Activated gamma-delta T cell treated with anti-CD3 and anti-CD28 coated beads, Interleukin-2, amount 50 U/mL, for 16 hours (primary cell): ENCODE results near the gene EPAS1.

ENCODE experiments used
- DNase-seq: peaks from one replicate; pipeline ENCODE4 v3.0.0-alpha.2; 2020; ENCODE audit warnings: low read depth

The EPAS1 gene

DNA sequence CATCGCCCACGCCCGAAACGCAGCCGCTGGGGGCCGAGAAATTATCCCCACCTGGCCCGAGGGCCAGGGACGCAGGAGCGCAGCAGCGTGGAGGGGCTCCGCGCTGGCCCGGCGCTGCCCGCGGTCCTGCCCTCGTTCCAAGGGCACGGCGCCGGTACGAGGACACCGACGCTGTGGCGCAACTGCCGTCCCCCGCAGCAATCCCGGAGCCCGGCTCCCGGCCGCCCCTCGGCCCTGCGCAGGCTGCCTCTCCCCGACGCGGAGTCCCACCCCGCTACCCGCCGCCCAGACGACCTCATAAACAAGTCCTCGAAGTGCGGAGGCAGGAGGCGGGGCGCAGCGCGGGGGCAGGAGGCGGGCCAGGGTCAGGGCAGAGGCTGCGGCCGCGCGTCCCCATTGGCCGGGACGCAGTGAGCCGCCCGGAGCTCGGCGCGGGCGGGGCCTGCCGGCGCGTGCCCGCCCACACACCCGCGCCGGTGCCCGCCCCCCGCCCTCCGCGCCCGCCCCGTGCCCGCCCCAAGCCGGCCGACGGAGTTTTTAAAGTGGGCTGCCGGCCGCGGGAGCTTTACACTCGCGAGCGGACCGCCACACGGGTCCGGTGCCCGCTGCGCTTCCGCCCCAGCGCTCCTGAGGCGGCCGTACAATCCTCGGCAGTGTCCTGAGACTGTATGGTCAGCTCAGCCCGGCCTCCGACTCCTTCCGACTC, at the start of gene EPAS1:
EPAS1 (plus strand) TSS at position 568 of the 706 bp plus-strand sequence. CDS start 505 bp downstream, outside the sequence.
- DNase-seq, result peak; percentile 70

GRCh38 chr2:46248171-46248570, 49.0 kb upstream of the EPAS1 start:
- DNase-seq, result no peak

GRCh38 chr2:46249654-46250053, 47.6 kb upstream of the EPAS1 start:
- DNase-seq, result no peak

DNA sequence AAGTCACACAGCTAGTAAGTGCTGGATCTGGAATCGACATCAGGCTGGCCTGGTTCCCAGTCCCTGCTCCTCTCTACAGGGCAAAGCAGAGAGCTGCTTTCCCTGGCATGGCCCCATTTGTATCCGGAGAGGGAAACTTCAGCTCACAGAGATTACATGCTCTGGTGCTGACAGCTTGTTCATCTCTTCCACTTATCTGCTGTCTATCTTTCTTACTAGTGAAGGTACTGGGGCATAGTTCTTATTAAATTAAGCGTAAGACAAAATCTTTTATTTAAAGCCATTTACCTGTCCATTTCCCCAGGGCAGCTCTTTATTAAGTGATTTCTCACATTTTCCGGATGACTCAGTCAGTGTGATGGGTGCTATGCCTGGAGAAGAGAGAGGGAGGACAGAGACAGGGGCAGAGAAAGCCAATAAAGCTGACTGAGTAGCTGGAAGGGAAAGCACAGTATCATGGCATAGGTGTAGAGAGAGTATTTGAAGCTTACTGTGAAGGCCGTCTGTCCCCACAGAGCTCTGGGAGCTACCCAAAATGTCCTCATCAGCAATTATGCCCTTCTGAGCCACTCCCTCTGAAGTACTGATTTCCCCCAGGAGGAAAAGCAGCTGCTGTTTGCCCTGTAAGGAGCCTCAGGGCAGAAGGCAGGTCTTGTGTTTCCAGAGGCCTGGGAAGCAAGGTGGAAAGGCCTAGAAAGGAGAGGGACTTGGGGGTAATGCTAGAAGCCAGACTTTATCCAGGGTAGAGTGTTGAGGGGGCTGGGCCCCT, 44.1 kb upstream of the EPAS1 start:
- DNase-seq, result no peak

- DNase-seq, result no peak
These were observed 42.7 kb upstream of the EPAS1 start for GRCh38 chr2:46254474-46254873.

DNA sequence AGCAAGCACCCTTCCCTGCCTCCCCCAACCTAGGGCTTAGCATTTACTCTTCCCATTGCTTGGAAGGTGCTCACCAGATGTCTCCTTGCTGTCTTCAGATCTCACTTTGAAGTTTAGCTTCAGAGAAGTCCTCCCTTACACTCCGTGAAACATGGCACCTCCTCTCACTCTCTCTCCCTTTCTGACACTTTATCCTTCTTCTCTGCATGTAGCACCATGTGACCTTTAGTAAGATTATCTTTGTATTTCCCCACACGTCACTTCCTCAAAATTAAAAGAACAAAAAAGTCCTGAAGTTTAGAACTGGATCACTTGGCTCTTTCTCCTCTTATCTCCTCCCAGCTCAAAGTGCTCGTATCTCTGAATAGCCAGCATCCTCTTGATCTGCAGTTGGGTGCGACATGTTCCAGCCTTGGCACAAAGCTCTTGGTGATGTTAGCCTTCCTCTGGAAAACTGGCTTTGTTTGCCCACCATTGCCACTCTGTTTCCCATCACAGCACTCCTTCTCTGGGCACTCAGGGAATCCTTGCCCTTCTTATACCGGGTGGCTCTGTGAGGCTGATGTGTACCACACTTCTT, 40.6 kb upstream of the EPAS1 start:
- no peak for DNase-seq

DNA sequence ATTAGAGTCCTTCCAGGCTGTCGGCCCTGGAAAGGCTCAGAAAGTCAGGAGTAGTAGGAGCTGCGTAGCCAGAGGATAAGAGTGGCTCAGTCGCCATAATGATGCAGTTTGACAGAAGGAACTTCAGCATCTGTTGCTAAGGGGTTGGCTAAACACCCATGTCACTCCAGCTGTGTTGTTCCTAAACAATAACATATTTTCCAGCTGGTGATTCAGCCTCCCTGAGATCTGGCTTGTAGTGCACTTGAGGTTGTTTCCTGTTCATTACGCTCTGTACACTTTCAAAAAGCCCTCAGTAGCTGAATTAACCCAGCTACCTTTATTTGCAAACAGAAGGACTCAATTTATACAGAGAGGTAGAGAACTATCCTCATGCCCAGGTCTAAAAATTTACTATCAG, 39.7 kb upstream of the EPAS1 start:
- DNase-seq, result no peak

DNA sequence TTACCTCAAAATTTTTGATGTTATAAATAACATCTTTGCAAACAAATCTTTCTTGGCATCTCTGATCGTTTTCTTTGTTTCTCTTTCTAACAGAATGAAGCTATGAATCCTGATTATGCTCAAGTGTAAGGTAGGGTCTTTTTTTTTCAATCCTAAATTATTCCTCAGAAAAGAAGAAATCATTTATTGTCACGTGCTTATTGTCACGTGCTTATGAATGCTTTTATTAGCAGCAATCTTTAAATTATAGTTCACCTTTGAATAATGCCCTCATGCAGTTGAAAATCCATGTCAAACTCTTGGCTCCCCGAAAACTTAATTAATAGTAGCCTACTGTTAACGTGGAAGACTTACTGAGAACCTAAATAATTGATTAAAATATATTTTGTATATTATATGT, 39.2 kb upstream of the EPAS1 start:
- no peak for DNase-seq

- no peak for DNase-seq
These were observed 38.0 kb upstream of the EPAS1 start for GRCh38 chr2:46258937-46259776.

DNA sequence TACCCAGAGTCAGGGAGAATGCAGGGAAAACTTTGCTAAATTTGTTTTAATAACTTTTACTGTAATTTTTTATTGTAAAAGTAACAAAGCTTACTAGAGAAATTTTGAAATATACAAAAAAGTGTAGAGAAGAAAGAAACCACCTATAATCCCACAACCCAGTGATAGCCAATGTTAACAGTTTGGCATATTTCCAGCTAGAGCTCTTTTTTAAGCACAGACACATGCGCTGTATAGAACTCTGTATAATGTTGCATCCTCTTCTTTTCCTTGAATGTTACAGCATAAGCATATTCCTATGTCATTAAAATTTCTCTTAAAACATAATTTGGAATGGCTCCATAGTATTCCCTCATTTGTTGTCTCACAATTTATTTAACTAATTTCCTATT, 37.4 kb upstream of the EPAS1 start:
- no peak for DNase-seq

DNA sequence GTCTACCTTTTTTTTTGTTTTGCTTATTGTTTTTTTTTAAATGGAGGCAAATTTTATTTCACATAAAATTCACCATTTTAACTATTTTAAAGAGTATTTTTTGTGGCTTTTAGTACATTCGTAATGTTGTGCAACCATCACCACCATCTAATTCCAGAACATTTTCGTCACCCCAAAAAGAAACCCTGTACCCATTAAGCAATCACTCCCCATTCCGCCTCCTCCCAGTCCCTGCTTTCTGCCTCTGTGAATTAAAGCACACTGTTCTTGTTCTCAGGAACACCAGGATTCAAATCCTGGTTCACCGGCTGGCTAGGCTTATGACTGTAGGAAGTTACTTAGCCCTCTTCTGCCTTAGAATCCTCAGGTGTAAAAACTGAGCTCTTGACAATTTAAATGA, 36.9 kb upstream of the EPAS1 start:
- no peak for DNase-seq

GRCh38 chr2:46262248-46262938, 34.8 kb upstream of the EPAS1 start:
- DNase-seq, result no peak

DNA sequence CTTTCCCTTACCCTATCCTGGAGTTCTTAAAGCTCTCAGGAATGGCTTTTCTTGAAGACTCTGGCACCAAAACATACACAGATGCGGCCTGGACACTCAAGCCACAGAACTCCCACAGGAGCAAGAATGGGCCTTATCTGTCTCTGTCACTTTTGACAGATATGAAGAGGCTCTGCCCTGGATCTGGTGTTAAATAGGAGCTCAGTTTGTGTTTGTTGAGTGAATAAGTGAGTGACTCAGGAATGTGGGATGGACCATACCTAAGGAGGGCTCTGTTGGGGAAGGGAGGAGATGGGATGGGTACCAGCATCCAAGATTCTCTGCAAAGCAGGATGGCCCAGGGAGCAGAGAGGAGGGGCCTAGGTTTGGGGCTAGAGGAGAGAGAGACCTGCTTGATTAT, 33.9 kb upstream of the EPAS1 start:
- no peak for DNase-seq

GRCh38 chr2:46264447-46264846, 32.8 kb upstream of the EPAS1 start:
- no peak for DNase-seq

DNA sequence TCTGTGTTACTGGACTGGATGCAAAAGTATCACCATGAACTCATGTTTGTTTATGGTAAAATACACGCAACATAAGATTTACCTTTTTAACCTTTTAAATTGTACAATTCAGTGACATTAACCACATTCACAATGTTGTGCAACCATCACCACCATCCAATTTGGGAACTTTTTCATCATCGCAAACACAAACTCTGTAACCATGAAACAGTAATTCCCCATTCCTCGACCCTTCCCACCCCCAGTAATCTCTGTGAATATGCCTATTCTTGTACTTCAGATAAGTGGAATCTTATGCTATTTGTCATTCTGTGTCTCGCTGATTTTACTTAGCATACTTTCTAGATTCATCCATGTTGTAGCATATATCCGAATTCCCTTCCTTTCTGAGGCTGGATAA, 31.1 kb upstream of the EPAS1 start:
- DNase-seq, result no peak

GRCh38 chr2:46267616-46268015, 29.6 kb upstream of the EPAS1 start:
- no peak for DNase-seq

GRCh38 chr2:46268196-46268595, 29.0 kb upstream of the EPAS1 start:
- no peak for DNase-seq

DNA sequence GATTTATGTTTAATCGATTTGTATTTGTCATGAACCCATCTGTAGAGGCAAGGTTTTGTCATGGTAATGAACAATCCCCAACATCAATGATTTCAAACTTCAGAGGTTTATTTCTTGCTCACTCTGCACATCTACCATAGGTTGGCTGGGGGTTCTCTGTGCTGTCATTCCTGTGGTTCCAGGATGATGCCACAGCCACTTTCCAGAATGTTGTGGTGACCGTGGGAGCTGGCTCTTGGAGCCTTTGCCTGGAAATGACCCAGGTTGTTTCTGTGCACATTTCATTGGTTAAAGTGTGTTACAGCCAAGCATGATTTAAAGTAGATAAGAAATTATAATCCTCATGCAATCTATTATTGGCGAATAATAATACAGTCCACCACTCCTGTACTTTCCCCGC, 28.2 kb upstream of the EPAS1 start:
- no peak for DNase-seq

- no peak for DNase-seq
These were observed 27.5 kb upstream of the EPAS1 start for GRCh38 chr2:46269544-46270273.

GRCh38 chr2:46270384-46270783, 26.8 kb upstream of the EPAS1 start:
- DNase-seq, result no peak

GRCh38 chr2:46273225-46273863, 23.9 kb upstream of the EPAS1 start:
- DNase-seq, result no peak
